ENCODE data around the gene MRPL23.

GRCh38 chr11:1906181-1906580 is 41.0 kb upstream of the MRPL23 start:
- TF ChIP-seq, protein P1, sequence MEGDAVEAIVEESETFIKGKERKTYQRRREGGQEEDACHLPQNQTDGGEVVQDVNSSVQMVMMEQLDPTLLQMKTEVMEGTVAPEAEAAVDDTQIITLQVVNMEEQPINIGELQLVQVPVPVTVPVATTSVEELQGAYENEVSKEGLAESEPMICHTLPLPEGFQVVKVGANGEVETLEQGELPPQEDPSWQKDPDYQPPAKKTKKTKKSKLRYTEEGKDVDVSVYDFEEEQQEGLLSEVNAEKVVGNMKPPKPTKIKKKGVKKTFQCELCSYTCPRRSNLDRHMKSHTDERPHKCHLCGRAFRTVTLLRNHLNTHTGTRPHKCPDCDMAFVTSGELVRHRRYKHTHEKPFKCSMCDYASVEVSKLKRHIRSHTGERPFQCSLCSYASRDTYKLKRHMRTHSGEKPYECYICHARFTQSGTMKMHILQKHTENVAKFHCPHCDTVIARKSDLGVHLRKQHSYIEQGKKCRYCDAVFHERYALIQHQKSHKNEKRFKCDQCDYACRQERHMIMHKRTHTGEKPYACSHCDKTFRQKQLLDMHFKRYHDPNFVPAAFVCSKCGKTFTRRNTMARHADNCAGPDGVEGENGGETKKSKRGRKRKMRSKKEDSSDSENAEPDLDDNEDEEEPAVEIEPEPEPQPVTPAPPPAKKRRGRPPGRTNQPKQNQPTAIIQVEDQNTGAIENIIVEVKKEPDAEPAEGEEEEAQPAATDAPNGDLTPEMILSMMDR (IDR thresholded peaks at IDR 0.05) = no peak
- no peak for TF ChIP-seq POLR2A (IDR thresholded peaks at IDR 0.05)

All from body of pancreas (tissue), 4 donors.